HL-60 (cell line): ENCODE measurements around the gene LBR.

Experiments
- CTCF ChIP-seq: IDR thresholded peaks from one replicate; pipeline ENCODE4 v1.5.1; 2011; ENCODE audit warnings: low read length, control low read depth, inconsistent platforms; ENCODE audit not compliant: insufficient read depth
- POLR2AphosphoS5 ChIP-seq: IDR thresholded peaks from 2 replicates; pipeline ENCODE4 v1.6.1; 2012; ENCODE audit warnings: low read depth

GRCh38 chr1:225451840-225452515 lies 24.1 kb upstream of the LBR start:
- no peak for TF ChIP-seq CTCF
- TF ChIP-seq POLR2AphosphoS5: no peak
